GM19043 (cell line): ENCODE results near the gene C9orf57.
"Not testable (repeated sequence)": the region's sequence is repeated elsewhere in the genome, so short reads cannot be mapped to it uniquely, and the experiment has no call there.

Source experiments
- ATAC-seq: cut with Tn5 transposase; IDR thresholded peaks from one replicate; pipeline ENCODE4 v1.9.1; 2021; ENCODE audit warnings: low read depth; ENCODE audit not compliant: unreplicated experiment

The C9orf57 gene

DNA sequence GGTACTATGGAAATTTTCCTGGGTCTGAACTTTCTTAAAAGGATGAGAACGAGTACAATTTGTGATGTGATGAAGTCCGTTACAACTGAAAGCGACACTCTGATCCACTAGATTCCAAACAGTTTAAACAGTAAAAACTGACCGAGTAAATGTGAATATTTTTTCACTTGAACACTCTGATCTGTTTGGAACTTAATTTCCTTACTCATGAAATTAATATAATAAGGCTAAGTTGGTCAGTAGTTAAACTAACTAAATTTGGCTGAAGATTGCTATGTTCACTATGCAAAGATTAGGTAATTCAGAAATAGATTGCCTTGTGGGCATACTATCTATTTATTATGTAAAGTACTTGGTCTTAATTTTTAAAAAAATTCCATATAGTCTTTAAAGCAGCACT is at the start of gene C9orf57:
TSS of gene C9orf57 (minus strand) at position 101 of the 400 bp plus-strand sequence. CDS start 1,282 bp downstream, outside the sequence.
- no peak for ATAC-seq

GRCh38 chr9:72102520-72102919 is 42.1 kb upstream of the C9orf57 start:
- no peak for ATAC-seq

DNA sequence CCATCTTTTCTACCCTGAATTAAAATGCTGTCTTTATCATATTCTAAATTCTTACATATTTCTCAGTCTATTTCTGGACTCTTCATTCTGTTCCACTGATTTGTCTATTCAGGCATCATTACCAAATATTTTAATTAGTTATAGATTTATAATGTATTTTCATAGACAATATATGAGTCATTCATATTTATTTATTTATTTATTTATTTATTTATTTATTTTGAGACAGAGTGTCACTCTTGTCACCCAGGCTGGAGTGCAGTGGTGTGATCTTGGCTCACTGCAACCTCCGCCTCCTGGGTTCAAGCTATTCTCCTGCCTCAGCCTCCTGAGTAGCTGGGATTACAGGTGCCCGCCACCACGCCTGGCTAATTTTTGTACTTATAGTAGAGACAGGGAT is 35.1 kb upstream of the C9orf57 start:
- ATAC-seq: not testable (repeated sequence)

- no peak for ATAC-seq
Measured at GRCh38 chr9:72092820-72093219, 32.4 kb upstream of the C9orf57 start.

DNA sequence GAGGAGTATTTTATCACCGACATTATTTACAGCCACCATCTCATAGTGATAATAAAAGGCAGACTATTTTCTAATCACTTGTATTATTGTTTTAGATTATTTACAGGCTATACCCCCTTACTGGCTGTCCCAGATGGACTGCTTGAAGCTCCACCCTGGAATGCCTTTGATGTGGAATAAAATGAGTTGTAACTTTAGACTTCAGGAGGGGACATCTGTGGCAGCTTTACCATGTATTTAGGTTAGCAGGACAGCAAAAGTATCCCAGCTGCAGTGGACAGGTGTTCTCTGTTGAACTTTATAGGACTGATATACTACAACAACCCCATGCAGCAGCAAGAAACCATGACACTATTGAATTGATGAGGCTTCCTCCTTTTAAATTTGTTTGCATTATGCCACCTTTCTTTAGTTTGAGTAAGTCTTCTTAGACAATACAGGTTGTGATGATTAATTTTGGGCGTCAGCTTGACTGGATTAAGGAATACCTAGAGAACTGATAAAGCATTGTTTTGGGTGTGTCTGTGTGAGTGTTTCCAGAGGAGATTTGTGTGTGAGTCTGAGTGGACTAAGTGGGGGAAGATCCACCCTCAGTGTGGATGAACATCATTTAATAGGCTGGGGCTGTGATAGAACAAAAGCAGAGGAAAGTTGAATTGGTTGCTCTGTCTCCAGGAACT is 29.2 kb upstream of the C9orf57 start:
- ATAC-seq: no peak

DNA sequence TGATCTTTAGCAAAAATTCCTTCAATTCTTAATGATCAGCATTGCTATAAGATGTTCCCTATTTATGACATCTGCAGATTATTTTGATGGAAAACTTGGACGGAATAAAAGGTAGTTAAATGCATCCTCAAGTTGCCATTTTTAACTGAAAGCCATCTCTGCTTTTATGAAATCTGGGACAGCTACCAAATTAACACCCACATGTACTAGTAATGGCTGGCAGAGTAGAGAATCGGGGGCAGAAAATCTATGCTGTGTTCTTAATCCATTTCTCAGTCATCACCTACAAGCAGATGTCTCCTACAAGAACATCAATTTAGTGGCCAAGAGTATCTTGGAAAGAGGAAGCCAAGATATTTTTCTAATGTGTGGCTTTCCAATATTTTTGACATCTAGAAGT is 22.1 kb upstream of the C9orf57 start:
- ATAC-seq: no peak

DNA sequence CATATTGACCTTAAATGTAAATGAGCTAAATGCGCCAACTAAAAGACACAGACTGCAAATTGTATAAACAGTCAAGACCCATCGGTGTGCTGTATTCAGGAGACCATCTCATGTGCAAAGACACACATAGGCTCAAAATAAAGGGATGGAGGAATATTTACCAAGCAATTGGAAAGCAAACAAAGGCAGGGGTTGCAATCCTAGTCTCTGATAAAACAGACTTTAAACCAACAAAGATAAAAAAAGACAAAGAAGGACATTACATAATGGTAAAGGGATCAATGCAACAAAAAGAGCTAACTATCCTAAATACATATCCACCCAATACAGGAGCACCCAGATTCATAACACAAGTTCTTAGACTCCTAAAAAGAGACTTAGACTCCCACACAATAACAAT is 14.3 kb upstream of the C9orf57 start:
- ATAC-seq: not testable (repeated sequence)

DNA sequence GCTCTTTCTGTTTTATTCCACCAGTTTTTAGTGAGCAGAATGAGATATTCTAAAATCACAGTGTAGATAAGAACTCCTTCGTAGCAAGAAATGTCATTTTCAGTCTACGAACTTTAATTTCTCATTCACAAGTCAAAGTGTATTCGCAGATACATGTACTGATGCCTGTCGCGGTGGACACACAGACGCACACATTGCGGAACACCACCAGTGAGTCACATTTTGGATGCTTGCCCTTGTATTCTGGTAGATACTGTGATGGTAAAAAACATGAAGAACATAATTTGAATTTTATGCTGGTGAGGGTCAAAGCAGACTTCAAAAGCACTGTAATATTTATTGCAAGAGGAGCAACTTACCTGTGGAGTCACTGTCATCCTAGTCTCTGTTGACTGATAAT is 4.7 kb upstream of the C9orf57 start:
- ATAC-seq: no peak

DNA sequence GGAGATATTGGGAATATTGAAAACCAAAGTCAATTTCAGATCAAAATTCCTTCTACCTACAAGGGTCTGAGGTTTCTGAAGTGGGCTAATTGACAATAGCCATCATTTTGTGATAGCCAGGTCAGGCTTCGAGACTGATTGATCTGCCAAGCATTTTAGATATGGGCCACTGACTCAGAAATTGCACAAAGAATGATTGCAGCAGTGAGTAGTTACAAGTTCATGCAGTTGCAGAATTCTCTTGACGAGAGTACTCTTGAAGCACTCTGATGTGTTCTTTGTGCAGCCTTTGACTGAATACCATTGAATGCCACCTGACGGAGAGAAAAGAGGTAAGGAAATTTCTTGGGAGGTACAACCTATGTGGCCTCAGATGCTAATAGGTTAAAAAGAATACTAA is 8.3 kb downstream of the C9orf57 start:
- ATAC-seq: no peak

GRCh38 chr9:72048850-72049249 is 11.6 kb downstream of the C9orf57 start:
- no peak for ATAC-seq

DNA sequence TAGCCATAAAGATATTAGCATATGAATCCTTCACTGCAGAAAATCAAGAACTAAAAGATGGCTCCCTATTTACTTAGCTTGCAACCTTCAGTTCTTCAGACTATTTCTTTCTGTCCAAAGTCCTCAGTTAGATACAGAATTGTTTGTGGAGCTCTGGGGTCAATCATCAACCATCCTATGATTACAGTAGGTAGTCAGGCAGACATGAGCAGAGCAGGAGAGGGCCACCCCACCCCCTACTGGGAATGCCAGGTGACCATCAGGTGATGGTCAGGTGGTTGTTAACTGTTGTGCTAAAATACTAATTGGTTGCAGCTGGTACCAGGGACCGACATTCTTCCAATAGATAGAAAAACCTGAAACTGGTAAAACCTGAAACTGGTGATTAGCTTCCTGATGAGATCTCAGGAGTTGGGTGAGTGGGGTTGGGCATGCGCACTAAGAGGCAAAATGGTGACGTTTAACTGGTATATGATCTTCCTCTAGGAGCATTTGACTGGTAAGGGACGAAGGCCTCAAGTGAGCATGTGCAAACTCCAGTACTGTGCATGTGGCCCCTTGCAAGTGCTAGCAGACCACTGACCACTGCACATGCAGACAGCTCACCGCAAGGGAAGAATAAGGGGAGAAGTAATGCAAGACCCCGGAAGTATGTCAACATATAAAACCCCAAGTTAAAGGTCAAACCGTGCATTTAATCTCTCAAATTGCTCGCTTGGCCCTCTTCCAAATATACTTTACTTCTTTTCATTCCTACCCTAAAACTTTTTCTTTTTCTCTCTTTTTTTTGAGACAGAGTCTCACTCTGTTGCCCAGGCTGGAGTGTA is 13.6 kb downstream of the C9orf57 start:
- ATAC-seq: no peak

GRCh38 chr9:72044095-72044494 is 16.3 kb downstream of the C9orf57 start:
- no peak for ATAC-seq

- no peak for ATAC-seq
Measured at GRCh38 chr9:72043576-72043975, 16.8 kb downstream of the C9orf57 start.

- ATAC-seq: no peak
Measured at GRCh38 chr9:72042928-72043327, 17.5 kb downstream of the C9orf57 start.

DNA sequence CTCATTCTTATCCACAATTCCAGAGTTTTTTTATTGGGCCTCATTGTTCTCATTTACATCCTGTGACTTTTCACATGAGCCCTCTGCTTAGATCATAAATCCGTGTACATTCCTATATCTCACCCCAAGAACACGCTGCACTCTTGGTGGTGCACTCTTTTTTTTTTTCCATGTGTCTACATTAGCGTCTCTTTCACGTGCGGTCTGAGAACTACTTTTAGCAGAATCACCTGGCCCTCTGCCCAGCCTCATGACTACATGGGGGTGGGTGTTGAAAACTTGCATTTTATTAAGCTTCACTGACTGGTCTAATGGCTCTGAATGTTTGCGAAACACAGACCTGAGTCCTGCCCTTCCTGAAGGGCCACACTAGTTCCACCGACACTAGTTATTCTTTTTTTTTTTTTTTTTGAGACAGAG is 18.6 kb downstream of the C9orf57 start:
- peak; percentile 33 for ATAC-seq

GRCh38 chr9:72041369-72041768 is 19.0 kb downstream of the C9orf57 start:
- no peak for ATAC-seq

DNA sequence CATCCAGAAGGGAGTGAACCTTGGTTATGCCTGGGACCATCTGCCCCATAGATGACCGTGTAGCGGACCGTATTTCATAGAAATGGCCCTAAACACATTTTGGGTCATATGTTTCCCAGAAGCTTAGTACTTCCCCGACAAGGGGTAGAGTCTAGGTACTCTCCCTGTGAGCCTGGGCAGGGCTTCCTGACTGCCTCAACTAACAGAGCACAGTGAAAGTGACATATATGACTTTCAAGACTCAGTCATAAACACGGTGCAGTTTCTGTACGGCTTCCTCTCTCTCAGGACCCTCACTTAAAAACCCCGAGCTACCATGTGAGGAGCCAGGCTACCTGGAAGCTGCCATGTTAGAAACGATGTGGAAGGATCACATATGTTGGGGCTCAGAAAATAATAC is 20.9 kb downstream of the C9orf57 start:
- peak; percentile 47 for ATAC-seq

DNA sequence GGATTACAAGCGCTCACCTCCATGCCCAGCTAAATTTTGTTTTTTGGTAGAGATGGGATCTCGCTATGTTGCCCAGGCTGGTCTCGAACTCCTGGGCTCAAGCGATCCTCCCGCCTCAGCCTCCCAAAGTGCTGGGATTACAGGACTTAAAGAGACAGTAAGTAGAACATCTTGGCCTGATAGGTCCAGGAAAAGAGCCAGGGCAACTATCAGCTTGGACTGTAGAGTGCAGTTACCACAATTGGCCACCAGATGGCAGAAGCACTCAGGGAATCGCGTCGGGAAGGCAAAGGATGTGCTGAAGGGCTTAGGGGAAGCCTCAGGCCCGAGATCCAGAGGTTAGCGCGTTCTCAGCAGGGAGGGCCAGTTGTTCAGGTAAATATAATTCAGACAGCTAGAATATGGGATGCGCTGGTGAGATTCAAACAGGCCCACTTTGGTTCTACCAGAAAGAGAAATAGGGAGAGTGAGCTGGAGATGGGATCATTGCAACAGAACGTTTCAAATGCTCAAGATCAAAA is 21.5 kb downstream of the C9orf57 start:
- peak; percentile 68 for ATAC-seq

DNA sequence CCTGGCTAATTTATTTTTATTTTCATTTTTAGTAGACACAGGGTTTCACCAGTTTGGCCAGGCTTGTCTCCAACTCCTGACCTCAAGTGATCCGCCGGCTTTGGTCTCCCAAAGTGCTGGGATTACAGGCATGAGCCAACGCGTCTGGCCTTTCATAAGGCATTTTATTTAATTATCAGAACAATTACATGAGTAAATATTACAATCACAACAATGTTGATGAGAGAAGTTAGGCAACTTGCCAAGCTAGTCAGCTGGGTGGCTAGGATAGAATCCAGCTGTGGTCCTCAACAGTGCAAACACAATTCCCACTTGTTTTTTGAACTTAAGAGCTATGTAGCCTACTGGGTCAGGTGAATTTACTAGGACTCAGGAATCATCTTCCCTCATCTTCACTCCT is 22.0 kb downstream of the C9orf57 start:
- ATAC-seq: no peak

DNA sequence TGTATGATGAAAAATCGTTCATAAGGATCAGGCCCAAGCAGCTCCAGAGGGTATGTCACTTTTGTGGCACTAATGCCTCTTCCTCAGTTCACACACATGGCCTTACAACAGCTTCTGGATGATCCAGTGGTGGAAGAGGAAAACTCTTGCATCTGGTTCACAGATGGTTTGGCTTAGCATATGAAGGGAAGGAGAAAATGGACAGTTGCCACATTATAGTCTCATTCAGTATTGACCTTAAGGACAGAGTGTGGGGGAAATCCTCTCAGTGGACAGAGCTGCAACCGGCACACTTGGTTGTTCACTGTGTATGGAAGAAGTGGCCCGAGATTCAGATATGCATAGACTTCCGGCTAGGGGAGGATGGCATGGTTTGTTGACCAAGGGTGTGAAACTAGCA is 22.8 kb downstream of the C9orf57 start:
- no peak for ATAC-seq

GRCh38 chr9:72030767-72031166 is 29.6 kb downstream of the C9orf57 start:
- ATAC-seq: no peak

DNA sequence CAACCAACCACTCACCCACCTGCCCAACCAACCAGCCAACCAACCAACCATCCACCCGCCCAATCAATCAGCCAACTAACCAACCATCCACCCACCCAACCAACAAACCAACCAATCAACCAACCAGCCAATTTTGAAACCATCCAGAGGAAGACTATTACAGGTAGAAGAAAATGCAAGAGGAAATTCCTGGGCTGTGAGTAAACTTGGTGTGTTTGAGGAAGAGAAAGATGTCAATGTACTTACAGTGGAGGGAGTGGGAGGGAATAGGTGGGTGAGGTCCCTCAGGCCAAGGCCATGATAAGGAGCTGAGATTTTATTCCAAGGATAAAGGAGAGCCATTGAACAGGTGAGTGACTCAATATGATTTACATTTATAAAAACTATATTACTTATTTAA is 30.4 kb downstream of the C9orf57 start:
- no peak for ATAC-seq
